ENCODE data around the gene MAZ.
"Not testable (repeated sequence)": the region's sequence is repeated elsewhere in the genome, so short reads cannot be mapped to it uniquely, and the experiment has no call there.

Gene MAZ

GRCh38 chr16:29806099-29806579 lies at the start of gene MAZ:
Gene MAZ, plus strand, starts transcription at chr16:29806529. Its CDS starts 173 bp downstream, at chr16:29806702.
- DNase-seq (ENCODE audit: low read depth), result no peak

GRCh38 chr16:29756654-29757053 lies 49.7 kb upstream of the MAZ start:
- DNase-seq (ENCODE audit: low read depth), result no peak

- DNase-seq (ENCODE audit: low read depth), result not testable (repeated sequence)
Observed at GRCh38 chr16:29757086-29757485, 49.2 kb upstream of the MAZ start.

DNA sequence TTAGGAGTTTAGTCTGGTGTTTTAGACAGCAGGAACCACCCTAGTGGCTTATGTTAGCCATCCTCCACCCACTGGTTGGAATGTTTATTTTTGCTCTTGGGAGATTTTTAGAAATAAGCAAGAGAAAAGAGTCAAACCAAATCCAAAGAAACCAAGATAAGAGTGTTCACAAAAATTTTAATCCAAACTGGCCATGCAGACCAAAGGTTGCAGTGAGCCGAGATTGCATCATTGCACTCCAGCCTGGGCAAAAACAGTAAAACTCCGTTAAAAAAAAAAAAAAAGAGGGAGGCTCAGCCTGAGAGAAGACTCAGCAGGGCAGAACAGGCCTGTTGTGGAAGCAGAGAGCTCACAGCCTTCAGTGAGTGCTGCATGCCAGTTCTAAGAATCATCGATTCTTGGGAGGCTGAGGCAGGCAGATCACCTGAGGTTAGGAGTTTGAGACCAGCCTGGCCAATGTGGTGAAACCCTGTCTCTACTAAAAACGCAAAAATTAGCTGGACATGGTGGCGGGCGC lies 48.3 kb upstream of the MAZ start:
- DNase-seq (ENCODE audit: low read depth), result no peak

- no peak for DNase-seq (ENCODE audit: low read depth)
Observed at GRCh38 chr16:29760567-29761279, 45.6 kb upstream of the MAZ start.

- DNase-seq (ENCODE audit: low read depth), result not testable (repeated sequence)
Observed at GRCh38 chr16:29761280-29761651, 45.1 kb upstream of the MAZ start.

GRCh38 chr16:29761882-29762281 lies 44.4 kb upstream of the MAZ start:
- DNase-seq (ENCODE audit: low read depth), result no peak

- no peak for DNase-seq (ENCODE audit: low read depth)
Observed at GRCh38 chr16:29763326-29763725, 43.0 kb upstream of the MAZ start.

DNA sequence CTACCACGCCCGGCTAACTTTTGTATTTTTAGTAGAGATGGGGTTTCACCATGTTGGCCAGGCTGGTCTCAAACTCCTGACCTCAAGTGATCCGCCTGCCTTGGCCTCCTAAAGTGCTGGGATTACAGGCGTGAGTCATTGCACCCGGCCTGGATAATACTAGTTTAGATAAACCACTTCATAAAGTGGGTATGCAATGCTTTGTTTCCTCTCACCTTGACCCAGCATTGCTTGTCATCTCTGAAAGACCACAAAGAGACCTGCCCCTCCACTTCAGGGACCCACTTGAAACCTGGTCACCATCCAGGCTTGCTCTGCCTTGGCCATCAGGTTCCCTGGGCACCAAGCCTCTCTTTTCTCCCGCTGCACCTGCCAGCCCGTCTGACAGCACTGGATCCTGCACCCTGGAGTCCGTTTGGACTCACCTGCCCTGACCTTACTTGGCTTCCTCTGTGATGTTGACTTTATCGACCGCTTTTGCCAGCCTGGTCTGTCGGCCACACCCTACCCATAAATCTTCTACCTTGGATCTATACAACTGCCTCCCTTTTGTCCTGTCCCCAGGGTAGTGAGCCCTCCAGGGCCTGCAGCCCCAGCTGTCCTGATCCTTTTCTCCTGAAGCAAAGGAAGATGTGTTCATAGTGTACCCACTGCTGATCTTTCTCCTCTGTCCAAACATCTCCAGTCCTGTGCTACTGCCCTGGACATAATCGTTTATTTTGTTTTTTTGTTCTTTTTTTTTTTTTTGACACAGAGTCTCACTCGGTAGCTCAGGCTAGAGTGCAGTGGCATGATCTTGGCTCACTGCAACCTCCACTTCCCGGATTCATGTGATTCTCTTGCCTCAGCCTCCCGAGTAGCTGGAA lies 40.9 kb upstream of the MAZ start:
- no peak for DNase-seq (ENCODE audit: low read depth)

DNA sequence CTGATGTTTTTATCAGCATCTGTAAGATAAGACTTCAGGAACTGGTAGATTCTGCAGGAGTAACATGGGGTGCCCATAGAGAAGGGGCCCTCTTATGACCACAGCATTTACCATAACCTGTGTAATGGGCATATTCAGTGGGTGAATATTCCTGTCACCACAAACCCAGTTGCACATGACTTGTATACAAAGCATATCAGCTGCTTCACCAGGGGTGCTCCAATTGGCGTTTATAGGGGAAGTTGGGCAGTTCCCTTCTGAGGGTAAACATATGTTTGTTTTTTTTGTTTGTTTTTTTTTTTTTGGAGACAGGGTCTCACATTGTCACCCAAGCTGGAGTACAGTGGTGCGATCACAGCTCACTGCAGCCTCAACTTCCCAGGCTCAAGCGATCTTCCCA lies 39.8 kb upstream of the MAZ start:
- DNase-seq (ENCODE audit: low read depth), result no peak

DNA sequence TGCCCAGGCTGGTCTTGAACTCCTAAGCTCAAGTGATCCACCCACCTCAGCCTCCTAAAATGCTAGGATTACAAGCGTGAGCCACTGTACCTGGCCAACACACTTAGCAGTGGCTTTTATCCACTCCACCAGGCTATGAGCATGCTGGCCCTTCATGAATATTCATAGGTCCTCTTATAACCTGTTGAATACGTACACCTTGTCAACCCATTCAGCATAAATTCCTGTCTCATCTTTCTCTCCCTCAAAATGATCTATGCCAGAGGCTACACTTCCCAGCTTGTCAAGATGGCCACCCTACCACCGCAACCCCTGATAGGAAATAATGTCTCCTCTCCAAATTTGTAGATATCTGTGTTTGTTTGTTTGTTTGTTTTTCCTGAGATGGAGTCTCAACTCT lies 39.3 kb upstream of the MAZ start:
- no peak for DNase-seq (ENCODE audit: low read depth)

DNA sequence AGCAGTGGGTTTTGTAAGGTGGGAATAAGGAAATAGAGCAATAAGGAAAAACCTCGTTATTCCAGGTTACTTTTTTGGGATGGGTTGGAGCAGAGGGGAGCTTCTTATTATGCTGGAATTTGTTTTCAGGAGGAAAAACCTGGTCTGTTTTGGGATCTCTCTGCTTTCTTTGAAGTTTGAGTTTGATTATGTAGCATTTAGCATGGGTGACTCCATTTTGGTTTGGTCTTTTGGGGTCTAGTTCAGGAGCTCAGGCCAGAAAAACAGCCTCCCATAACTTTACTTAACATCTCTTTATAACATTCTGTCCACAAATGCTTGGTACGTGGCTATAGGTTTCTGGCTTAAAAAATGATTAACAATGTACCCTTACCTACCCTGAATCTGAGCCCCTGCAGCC lies 36.8 kb upstream of the MAZ start:
- no peak for DNase-seq (ENCODE audit: low read depth)

GRCh38 chr16:29770250-29770929 lies 35.9 kb upstream of the MAZ start:
- no peak for DNase-seq (ENCODE audit: low read depth)

- not testable (repeated sequence) for DNase-seq (ENCODE audit: low read depth)
Observed at GRCh38 chr16:29772330-29772729, 34.0 kb upstream of the MAZ start.

DNA sequence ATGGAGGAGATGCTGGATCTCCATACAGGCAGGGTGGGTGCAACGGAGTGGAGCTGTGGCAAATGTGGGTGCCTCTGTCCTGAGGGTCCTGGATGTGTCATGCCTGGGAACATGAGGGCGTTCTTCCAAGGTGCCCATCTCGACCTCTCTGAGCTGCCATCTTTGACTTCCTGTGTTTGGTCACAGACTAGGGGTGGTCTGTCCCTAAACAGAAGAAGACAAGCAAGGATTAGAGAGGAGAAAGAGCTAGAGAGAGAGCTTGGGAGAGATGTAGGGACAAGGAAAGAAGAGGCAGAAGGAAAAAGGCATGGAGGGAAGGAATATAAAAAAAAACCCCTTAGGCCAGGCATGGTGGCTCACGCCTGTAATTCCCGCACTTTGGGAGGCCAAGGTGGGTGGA lies 31.6 kb upstream of the MAZ start:
- DNase-seq (ENCODE audit: low read depth), result no peak

DNA sequence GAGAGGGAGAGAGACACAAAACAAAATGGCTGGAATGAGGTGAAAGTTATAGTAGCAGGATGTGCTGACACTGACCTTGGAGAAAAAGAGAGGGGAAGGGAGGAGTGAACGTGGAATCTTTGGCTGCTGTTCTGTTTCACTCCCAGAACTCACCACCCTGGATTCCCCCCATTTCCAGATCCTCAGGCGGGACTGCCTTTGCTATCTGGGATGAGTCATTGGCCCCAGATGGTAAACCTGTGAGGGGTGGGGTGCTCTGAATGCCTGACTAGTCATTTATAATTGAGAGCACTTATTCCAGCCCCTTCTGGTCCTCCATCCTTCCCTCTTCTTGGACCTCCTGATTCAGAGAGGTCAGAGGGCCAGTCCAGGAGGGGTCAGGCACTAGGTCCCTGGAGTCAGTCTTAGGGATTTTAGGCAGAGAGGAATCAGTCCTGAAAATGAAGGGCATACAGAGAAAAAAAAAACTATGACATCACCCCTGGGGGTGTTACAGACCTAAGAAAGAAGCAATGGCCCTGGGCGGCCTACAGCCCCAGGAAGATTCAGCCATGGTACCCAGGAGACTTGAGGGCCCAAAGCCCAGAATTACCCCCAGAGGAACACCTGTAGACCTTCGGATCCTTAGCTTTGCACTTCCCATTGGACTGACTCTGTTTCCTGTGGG lies 30.5 kb upstream of the MAZ start:
- DNase-seq (ENCODE audit: low read depth), result no peak

GRCh38 chr16:29777576-29778350 lies 28.6 kb upstream of the MAZ start, which contains the start of gene ZG16:
Gene ZG16, plus strand, starts transcription at chr16:29778256. Its CDS starts 1,011 bp downstream, at chr16:29779267.
- no peak for DNase-seq (ENCODE audit: low read depth)

DNA sequence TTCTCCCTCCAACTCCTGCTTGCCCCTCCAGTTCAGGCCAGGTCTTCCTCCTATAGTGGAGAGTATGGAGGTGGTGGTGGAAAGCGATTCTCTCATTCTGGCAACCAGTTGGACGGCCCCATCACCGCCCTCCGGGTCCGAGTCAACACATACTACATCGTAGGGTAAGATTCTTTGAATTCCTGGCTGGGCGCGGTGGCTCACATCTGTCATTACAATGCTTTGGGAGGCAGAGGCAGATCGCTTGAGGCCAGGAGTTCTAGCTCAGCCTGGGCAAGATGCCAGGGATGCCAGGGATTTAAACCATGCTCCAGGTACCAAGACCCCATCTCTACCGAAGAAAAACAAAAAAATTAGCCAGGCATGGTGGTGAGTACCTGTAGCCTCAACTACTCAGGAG lies 26.9 kb upstream of the MAZ start:
- no peak for DNase-seq (ENCODE audit: low read depth)

- DNase-seq (ENCODE audit: low read depth), result not testable (repeated sequence)
Observed at GRCh38 chr16:29783094-29783953, 23.0 kb upstream of the MAZ start.

DNA sequence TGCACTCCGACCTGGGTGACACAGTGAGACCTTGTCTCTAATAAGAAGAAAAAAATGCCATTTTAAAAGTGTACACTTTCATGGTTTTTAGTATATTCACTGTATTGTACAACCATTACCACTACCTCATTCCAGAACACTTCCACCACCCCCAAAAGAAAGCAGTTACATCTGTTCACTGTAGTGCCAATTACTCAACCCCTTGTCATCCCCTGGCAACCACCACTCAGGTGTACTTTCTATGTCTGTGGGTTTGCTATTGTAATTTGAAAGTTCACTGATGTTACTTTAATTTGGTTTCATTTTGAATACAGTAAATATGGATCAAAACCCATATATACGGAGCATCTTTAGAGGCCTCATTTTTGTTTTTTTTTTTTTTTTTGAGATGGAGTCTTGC lies 22.2 kb upstream of the MAZ start:
- no peak for DNase-seq (ENCODE audit: low read depth)

Measured in stimulated activated CD8-positive, alpha-beta memory T cell treated with anti-CD3 and anti-CD28 coated beads, Interleukin-7, amount 100 ng/mL, for 24 hours (primary cell).